GM23248 (cell line): Measurements from ENCODE around the gene TRIP4. TPM values are rescaled to one million over a fixed set of nuclear protein-coding genes. Genes with fewer than 3 reads are reported as not detected.

Source experiments
- DNase-seq: peaks from one replicate; pipeline ENCODE4 v3.0.0-alpha.2; 2015
- H2AFZ ChIP-seq: fragments of 200-600 bp; sonication (generic); 2 replicates; pipeline ENCODE4 v1.6.1; 2016; ENCODE audit warnings: antibody characterized with exemption
- H3F3A ChIP-seq: fragments of 200-600 bp; sonication (generic); 2 replicates; pipeline ENCODE4 v1.6.1; 2016; ENCODE audit warnings: mild to moderate bottlenecking, antibody characterized with exemption, mixed run types; ENCODE audit not compliant: insufficient read depth
- H3K27ac ChIP-seq: fragments of 200-600 bp; sonication (generic); 2 replicates; pipeline ENCODE4 v1.5.1; 2016; ENCODE audit warnings: mild to moderate bottlenecking
- H3K27me3 ChIP-seq: fragments of 200-600 bp; sonication (generic); replicated peaks from 2 replicates; pipeline ENCODE4 v1.6.1; 2016; ENCODE audit warnings: mild to moderate bottlenecking; ENCODE audit not compliant: insufficient read depth
- H3K36me3 ChIP-seq: fragments of 200-600 bp; sonication (generic); 2 replicates; pipeline ENCODE4 v1.6.1; 2016; ENCODE audit warnings: low read depth, mild to moderate bottlenecking
- H3K4me1 ChIP-seq: fragments of 200-600 bp; sonication (generic); 2 replicates; pipeline ENCODE4 v1.6.1; 2016; ENCODE audit warnings: mild to moderate bottlenecking; ENCODE audit not compliant: insufficient read depth
- H3K4me2 ChIP-seq: fragments of 200-600 bp; sonication (generic); one replicate; pipeline ENCODE4 v1.6.1; 2016; ENCODE audit warnings: mild to moderate bottlenecking; ENCODE audit not compliant: unreplicated experiment
- H3K4me3 ChIP-seq: fragments of 200-600 bp; sonication (generic); 2 replicates; pipeline ENCODE4 v1.5.1; 2016; ENCODE audit warnings: mild to moderate bottlenecking
- H3K79me2 ChIP-seq: fragments of 200-600 bp; sonication (generic); 2 replicates; pipeline ENCODE4 v1.6.1; 2016; ENCODE audit warnings: mild to moderate bottlenecking; ENCODE audit not compliant: insufficient read depth
- H3K9ac ChIP-seq: fragments of 200-600 bp; sonication (generic); 2 replicates; pipeline ENCODE4 v1.6.1; 2016; ENCODE audit warnings: mild to moderate bottlenecking
- H3K9me2 ChIP-seq: fragments of 200-600 bp; sonication (generic); 2 replicates; pipeline ENCODE4 v1.6.1; 2016; ENCODE audit warnings: mixed run types, mild to moderate bottlenecking, moderate library complexity; ENCODE audit not compliant: insufficient read depth
- H3K9me3 ChIP-seq: fragments of 200-600 bp; sonication (generic); one replicate; pipeline ENCODE4 v1.6.1; 2017; ENCODE audit warnings: low read depth
- H4K20me1 ChIP-seq: fragments of 200-600 bp; sonication (generic); 2 replicates; pipeline ENCODE4 v1.6.0; 2016; ENCODE audit not compliant: insufficient read depth
- EZH2 ChIP-seq: fragments of 200-600 bp; sonication (generic); IDR thresholded peaks from 2 replicates; pipeline ENCODE4 v1.6.1; 2018; ENCODE audit warnings: antibody characterized with exemption, mild to moderate bottlenecking; ENCODE audit not compliant: insufficient read depth, poor library complexity, severe bottlenecking
- EZH2phosphoT487 ChIP-seq: fragments of 200-600 bp; sonication (generic); IDR thresholded peaks from 2 replicates; pipeline ENCODE4 v1.6.1; 2018; ENCODE audit warnings: antibody characterized with exemption, moderate library complexity, mild to moderate bottlenecking, low read depth; ENCODE audit not compliant: insufficient read depth
- WGBS, 2 experiments: methylation state at CpG; one replicate each; pipeline ENCODE4 v1.1.6; 2015 to 2017; ENCODE audit warnings: low lambda C conversion rate in 2 of 2, low coverage in 1 of 2; ENCODE audit errors: missing lambda C conversion rate in 2 of 2; 5-methylcytosine and 5-hydroxymethylcytosine counted together
- in situ Hi-C: fragments of 300-500 bp; cut with MboI; formaldehyde crosslinking; loops from 2 replicates; pipeline ENCODE4 v1.15.0; 2020
- polyA plus RNA-seq: library from polyadenylated mRNA; unstranded; fragments of >200 nt; fragmentation: Nextera tagmentation; extraction: Ambion mirVana; gene quantifications from 2 replicates; pipeline ENCODE4 v1.2.1, GENCODE V29; 2016
- total RNA-seq: library from RNA; depleted of rRNA; stranded (reverse); fragments of >200 nt; shearing (Covaris generic); gene quantifications from 2 replicates; pipeline ENCODE4 v1.2.3, GENCODE V29; 2014

The TRIP4 gene
- total and polyA plus RNA-seq, 2 experiments from 2014 or later = 6.9 to 32.9 TPM

GRCh38 chr15:64398575-64398974, 10.9 kb downstream of the TRIP4 start:
- DNase-seq = peak; percentile 35
- no peaks in the 10 kb centered on the region for H3F3A ChIP-seq
- H3K9me2 ChIP-seq = no peaks in the 10 kb centered on the region
- TF ChIP-seq EZH2phosphoT487 = no peak
- TF ChIP-seq EZH2 = no peak
- H3K79me2 ChIP-seq = no peaks in the 10 kb centered on the region
- no peak overlapping the region for H3K4me3 ChIP-seq
- no peak overlapping the region for H3K27ac ChIP-seq
- peaks cover 71% of the 10 kb centered on the region for H3K36me3 ChIP-seq
- WGBS, 2 experiments = 87 to 88% methylated on average over 1 to 2 of the region's 2 CpGs
- H3K4me1 ChIP-seq = no peaks in the 10 kb centered on the region; the same call in 1 of the 2 replicates
- H3K4me2 ChIP-seq = no peak overlapping the region
- no peaks in the 10 kb centered on the region for H3K9me3 ChIP-seq
- H2AFZ ChIP-seq = no peak overlapping the region
- H3K27me3 ChIP-seq = no peaks in the 10 kb centered on the region
- no peak overlapping the region for H3K9ac ChIP-seq
- H4K20me1 ChIP-seq = no peaks in the 10 kb centered on the region; the same call in 1 of the 2 replicates
- in situ Hi-C loops = no loop called here

GRCh38 chr15:64400583-64400982, 12.9 kb downstream of the TRIP4 start:
- no peak overlapping the region for H3K27ac ChIP-seq
- H4K20me1 ChIP-seq = no peaks in the 10 kb centered on the region
- in situ Hi-C loops = no loop called here
- H2AFZ ChIP-seq = no peak overlapping the region
- no peaks in the 10 kb centered on the region for H3K9me2 ChIP-seq
- no peaks in the 10 kb centered on the region for H3K27me3 ChIP-seq
- no peak overlapping the region for H3K9ac ChIP-seq
- TF ChIP-seq EZH2 (no peak), EZH2phosphoT487 (no peak)
- 94% methylated on average over 2 of the region's 2 CpGs for WGBS, 2 experiments
- no peaks in the 10 kb centered on the region for H3F3A ChIP-seq
- no peaks in the 10 kb centered on the region for H3K9me3 ChIP-seq
- peaks cover 67% of the 10 kb centered on the region for H3K36me3 ChIP-seq
- DNase-seq = no peak
- H3K4me1 ChIP-seq = no peaks in the 10 kb centered on the region; the same call in 1 of the 2 replicates
- H3K4me2 ChIP-seq = no peak overlapping the region
- H3K4me3 ChIP-seq = no peak overlapping the region
- H3K79me2 ChIP-seq = no peaks in the 10 kb centered on the region

- Histone ChIP-seq H4K20me1 (no peaks in the 10 kb centered on the region), H3K36me3 (peaks cover 59% of the 10 kb centered on the region)
Measured at GRCh38 chr15:64412216-64412615, 24.6 kb downstream of the TRIP4 start.

GRCh38 chr15:64422697-64423096, 35.1 kb downstream of the TRIP4 start:
- H3K27ac ChIP-seq = no peak overlapping the region
- no peak overlapping the region for H3K4me2 ChIP-seq
- no peaks in the 10 kb centered on the region for H3K4me1 ChIP-seq
- no peak for DNase-seq
- H3K4me3 ChIP-seq = no peak overlapping the region
- H3K27me3 ChIP-seq = no peaks in the 10 kb centered on the region
- H3K36me3 ChIP-seq = peaks cover 49% of the 10 kb centered on the region
- TF ChIP-seq EZH2 (no peak), EZH2phosphoT487 (no peak)
- in situ Hi-C loops = loop anchor here (10.0 kb wide), 1 partner anchor 232 kb away; no protein-coding TSS in a partner anchor
- H2AFZ ChIP-seq = no peak overlapping the region
- H3K9me3 ChIP-seq = no peaks in the 10 kb centered on the region
- H3K79me2 ChIP-seq = no peaks in the 10 kb centered on the region
- H3K9me2 ChIP-seq = no peaks in the 10 kb centered on the region
- WGBS, 2 experiments = 96% methylated on average over 2 of the region's 2 CpGs
- H3K9ac ChIP-seq = no peak overlapping the region
- H3F3A ChIP-seq = no peaks in the 10 kb centered on the region
- no peaks in the 10 kb centered on the region for H4K20me1 ChIP-seq

More at GRCh38 chr15:64412216-64412615, 24.6 kb downstream of the TRIP4 start:
- no peak overlapping the region for H3K4me3 ChIP-seq
- no peak overlapping the region for H2AFZ ChIP-seq
- no peak overlapping the region for H3K9ac ChIP-seq
- H3K9me2 ChIP-seq = no peaks in the 10 kb centered on the region
- H3K4me2 ChIP-seq = no peak overlapping the region
- H3K27ac ChIP-seq = no peak overlapping the region
- no peak for DNase-seq
- H3F3A ChIP-seq = no peaks in the 10 kb centered on the region
- no peaks in the 10 kb centered on the region for H3K4me1 ChIP-seq
- no peak for TF ChIP-seq EZH2
- no peak for TF ChIP-seq EZH2phosphoT487
- in situ Hi-C loops = no loop called here
- H3K27me3 ChIP-seq = no peaks in the 10 kb centered on the region
- H3K79me2 ChIP-seq = no peaks in the 10 kb centered on the region
- WGBS, 2 experiments = 92 to 94% methylated on average over 2 of the region's 2 CpGs
- no peaks in the 10 kb centered on the region for H3K9me3 ChIP-seq

- Histone ChIP-seq H3K9ac (no peak overlapping the region), H3K4me2 (no peak overlapping the region), H3K27ac (no peak overlapping the region), H3F3A (peaks cover 12% of the 10 kb centered on the region), H3K9me3 (no peaks in the 10 kb centered on the region), H3K27me3 (no peaks in the 10 kb centered on the region), H3K36me3 (peaks cover 39% of the 10 kb centered on the region), H3K79me2 (no peaks in the 10 kb centered on the region), H2AFZ (no peak overlapping the region), H3K4me3 (no peak overlapping the region), H3K4me1 (no peaks in the 10 kb centered on the region), H3K9me2 (no peaks in the 10 kb centered on the region), H4K20me1 (no peaks in the 10 kb centered on the region)
- in situ Hi-C loops = loop anchor here (10.0 kb wide), 1 partner anchor 231 kb away; no protein-coding TSS in a partner anchor
- DNase-seq = no peak
- no peak for TF ChIP-seq EZH2
- TF ChIP-seq EZH2phosphoT487 = no peak
- 90 to 93% methylated on average over 6 of the region's 6 CpGs for WGBS, 2 experiments
Measured at GRCh38 chr15:64423970-64424369, 36.3 kb downstream of the TRIP4 start.
